Gastrocnemius medialis (tissue), 4 donors: ENCODE results near the gene PTPRJ. TPM values are rescaled to one million over a fixed set of nuclear protein-coding genes. Genes with fewer than 3 reads are reported as not detected.
A peak's percentile ranks its signal among the peaks of the same experiment; 100 is the strongest.

Source experiments
- ATAC-seq, 2 donors: fragments of 150-250 bp; one replicate each; pipeline ENCODE4 v1.9.1; 2016
- DNase-seq, 2 donors: peaks; one replicate each; pipeline ENCODE4 v3.0.0-alpha.2; 2019
- H3K27ac ChIP-seq, 4 donors: fragments of 200-600 bp; sonication (generic); 1 replicate in 1 of 4; 2 replicates in 3 of 4; pipeline ENCODE4 v1.5.1; 2016 to 2018; ENCODE audit warnings: mild to moderate bottlenecking in 2 of 4, moderate library complexity in 1 of 4
- H3K27me3 ChIP-seq, 3 donors: fragments of 200-600 bp; sonication (generic) in 2 of 3; 1 replicate in 1 of 3; 2 replicates in 2 of 3; pipeline versions ENCODE4 v1.5.1 to v1.6.0; 2016 to 2019; ENCODE audit warnings: mild to moderate bottlenecking in 1 of 3, moderate library complexity in 1 of 3
- H3K36me3 ChIP-seq, 2 donors: fragments of 200-600 bp; sonication (generic) in 1 of 2; one replicate each; pipeline ENCODE4 v1.5.1; 2017 to 2018
- H3K4me1 ChIP-seq, 2 donors: fragments of 200-600 bp; sonication (generic) in 1 of 2; one replicate each; pipeline ENCODE4 v1.5.1; 2016 to 2017; ENCODE audit warnings: mild to moderate bottlenecking in 2 of 2
- H3K4me3 ChIP-seq, 4 donors: fragments of 200-600 bp; sonication (generic) in 3 of 4; 1 replicate in 1 of 4; 2 replicates in 3 of 4; pipeline ENCODE4 v1.5.1; 2016 to 2019; ENCODE audit warnings: mild to moderate bottlenecking in 2 of 4
- H3K9me3 ChIP-seq, 3 donors: fragments of 200-600 bp; sonication (generic) in 2 of 3; 1 replicate in 1 of 3; 2 replicates in 2 of 3; pipeline ENCODE4 v1.5.1; 2016 to 2019
- CTCF ChIP-seq, 5 experiments: fragments of 450-650 bp in 3 of 5; fragments of 200-600 bp in 2 of 5; sonication (generic) in 2 of 5; IDR thresholded peaks in 4 of 5; conservative IDR thresholded peaks in 1 of 5; 1 replicate in 4 of 5; 2 replicates in 1 of 5; pipeline ENCODE4 v1.5.1; 2016 to 2019; ENCODE audit warnings: antibody characterized with exemption in 5 of 5, mild to moderate bottlenecking in 3 of 5, moderate library complexity in 3 of 5
- POLR2A ChIP-seq, 2 donors: fragments of 450-650 bp; IDR thresholded peaks; one replicate each; pipeline ENCODE4 v1.6.1; 2017; ENCODE audit warnings: antibody characterized with exemption in 2 of 2, mild to moderate bottlenecking in 2 of 2, moderate library complexity in 2 of 2
- in situ Hi-C, 4 donors: fragments of 200-750 bp; cut with MboI; loops; one replicate each; pipeline versions ENCODE4 v1.15.0 to v1.8.0; 2017; ENCODE audit warnings: low sequenced_read_pairs in 4 of 4
- intact Hi-C: fragments of 100-400 bp; cut with DNase I; formaldehyde crosslinking; loops from one replicate; pipeline ENCODE4 v1.15.1; 2023; ENCODE audit warnings: low total_unique reads
- total RNA-seq, 4 donors: library from RNA; depleted of rRNA; stranded (reverse); fragments of >200 nt; gene quantifications; one replicate each; pipeline versions ENCODE4 v1.1.0 to v1.2.3, GENCODE V29; 2016

The PTPRJ gene
- total RNA-seq, 4 donors from 2014 or later: 5.4 to 9.0 (median 5.6) TPM

- H3K4me1 ChIP-seq: no peaks in the 10 kb centered on the region
- TF ChIP-seq CTCF (IDR thresholded peaks at IDR 0.05 in 4 of 5, conservative IDR thresholded peaks at IDR 0.05 in 1 of 5): no peak
- no peak for TF ChIP-seq POLR2A (IDR thresholded peaks at IDR 0.05)
- no peak overlapping the region for H3K27ac ChIP-seq
- intact Hi-C loops: no loop called here
- no peaks in the 10 kb centered on the region for H3K9me3 ChIP-seq
- ATAC-seq (no peak), DNase-seq (peak in 1 of 2 donors; percentile 15)
- no peaks in the 10 kb centered on the region for H3K27me3 ChIP-seq
- peaks cover 0 to 28% of the 10 kb centered on the region in 2 donors for H3K36me3 ChIP-seq
- no peak overlapping the region for H3K4me3 ChIP-seq
- in situ Hi-C loops: no loop called here
Measured at GRCh38 chr11:48141475-48142122, 161.2 kb downstream of the PTPRJ start.

DNA sequence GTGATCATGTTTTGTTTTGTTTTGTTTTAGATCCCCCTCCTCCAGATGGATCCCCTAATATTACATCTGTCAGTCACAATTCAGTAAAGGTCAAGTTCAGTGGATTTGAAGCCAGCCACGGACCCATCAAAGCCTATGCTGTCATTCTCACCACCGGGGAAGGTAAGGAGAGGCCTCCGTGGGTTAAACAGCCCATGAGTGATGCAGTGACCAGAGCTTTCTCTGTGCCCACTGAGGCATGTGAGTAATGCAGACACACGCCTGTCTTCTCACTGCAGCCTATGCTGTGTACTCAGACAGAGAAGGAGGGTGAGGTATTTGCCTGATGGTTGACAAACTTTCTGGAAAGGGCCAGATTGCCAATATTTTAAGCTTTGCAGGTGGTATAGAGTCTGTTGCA lies 162.5 kb downstream of the PTPRJ start:
- no peak for TF ChIP-seq POLR2A (IDR thresholded peaks at IDR 0.05)
- TF ChIP-seq CTCF (IDR thresholded peaks at IDR 0.05 in 4 of 5, conservative IDR thresholded peaks at IDR 0.05 in 1 of 5): no peak
- DNase-seq (no peak), ATAC-seq (no peak)
- intact Hi-C loops (no loop called here), in situ Hi-C loops (no loop called here)
- no peak overlapping the region for H3K27ac ChIP-seq
- H3K4me3 ChIP-seq: no peak overlapping the region
- H3K9me3 ChIP-seq: no peaks in the 10 kb centered on the region
- peaks cover 0 to 28% of the 10 kb centered on the region in 2 donors for H3K36me3 ChIP-seq
- no peaks in the 10 kb centered on the region for H3K4me1 ChIP-seq
- H3K27me3 ChIP-seq: no peaks in the 10 kb centered on the region

DNA sequence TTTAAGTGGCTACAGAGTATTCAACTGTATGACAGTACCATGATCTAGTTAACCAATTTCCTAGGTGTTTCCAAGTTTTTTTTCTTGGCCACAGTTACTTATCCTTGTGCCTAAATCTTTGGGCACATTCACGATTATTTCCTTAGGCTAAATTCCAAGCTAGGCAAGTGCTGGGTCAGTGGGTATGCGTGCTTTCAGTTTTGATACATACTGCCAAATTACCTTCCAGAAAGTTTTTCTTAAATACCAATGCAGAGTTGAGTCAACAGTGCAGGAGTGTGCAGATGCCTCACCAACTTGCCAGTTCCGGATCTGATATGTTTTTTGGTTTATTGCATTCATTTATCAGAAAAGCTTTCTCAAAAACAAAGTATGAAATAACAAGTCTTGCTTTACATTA lies 168.4 kb downstream of the PTPRJ start:
- no peaks in the 10 kb centered on the region for H3K27me3 ChIP-seq
- no peaks in the 10 kb centered on the region for H3K9me3 ChIP-seq
- no peak overlapping the region for H3K27ac ChIP-seq
- H3K4me3 ChIP-seq: no peak overlapping the region
- ATAC-seq: no peak
- DNase-seq: no peak
- H3K4me1 ChIP-seq: no peaks in the 10 kb centered on the region
- intact Hi-C loops: no loop called here
- in situ Hi-C loops: no loop called here
- peaks cover 0 to 27% of the 10 kb centered on the region in 2 donors for H3K36me3 ChIP-seq
- no peak for TF ChIP-seq CTCF (IDR thresholded peaks at IDR 0.05 in 4 of 5, conservative IDR thresholded peaks at IDR 0.05 in 1 of 5)
- no peak for TF ChIP-seq POLR2A (IDR thresholded peaks at IDR 0.05)

GRCh38 chr11:48150213-48150612 lies 169.9 kb downstream of the PTPRJ start:
- Histone ChIP-seq H3K27ac (no peak overlapping the region), H3K9me3 (no peaks in the 10 kb centered on the region), H3K4me3 (no peak overlapping the region), H3K4me1 (no peaks in the 10 kb centered on the region), H3K27me3 (no peaks in the 10 kb centered on the region), H3K36me3 (peaks cover 0 to 29% of the 10 kb centered on the region in 2 donors)
- ATAC-seq (no peak), DNase-seq (no peak)
- in situ Hi-C loops (no loop called here), intact Hi-C loops (no loop called here)
- TF ChIP-seq POLR2A (IDR thresholded peaks at IDR 0.05): no peak
- TF ChIP-seq CTCF (IDR thresholded peaks at IDR 0.05 in 4 of 5, conservative IDR thresholded peaks at IDR 0.05 in 1 of 5): no peak

GRCh38 chr11:48154151-48154550 lies 173.8 kb downstream of the PTPRJ start:
- H3K9me3 ChIP-seq: no peaks in the 10 kb centered on the region
- H3K27ac ChIP-seq: no peak overlapping the region
- H3K36me3 ChIP-seq: peaks cover 0 to 31% of the 10 kb centered on the region in 2 donors
- no peak for ATAC-seq
- in situ Hi-C loops (no loop called here), intact Hi-C loops (no loop called here)
- no peak for DNase-seq
- H3K27me3 ChIP-seq: no peaks in the 10 kb centered on the region
- TF ChIP-seq POLR2A (IDR thresholded peaks at IDR 0.05) (no peak), CTCF (IDR thresholded peaks at IDR 0.05 in 4 of 5, conservative IDR thresholded peaks at IDR 0.05 in 1 of 5) (no peak)
- no peak overlapping the region for H3K4me3 ChIP-seq
- H3K4me1 ChIP-seq: no peaks in the 10 kb centered on the region
